ENCODE results near the gene SPATA2.

SPATA2 gene

DNA sequence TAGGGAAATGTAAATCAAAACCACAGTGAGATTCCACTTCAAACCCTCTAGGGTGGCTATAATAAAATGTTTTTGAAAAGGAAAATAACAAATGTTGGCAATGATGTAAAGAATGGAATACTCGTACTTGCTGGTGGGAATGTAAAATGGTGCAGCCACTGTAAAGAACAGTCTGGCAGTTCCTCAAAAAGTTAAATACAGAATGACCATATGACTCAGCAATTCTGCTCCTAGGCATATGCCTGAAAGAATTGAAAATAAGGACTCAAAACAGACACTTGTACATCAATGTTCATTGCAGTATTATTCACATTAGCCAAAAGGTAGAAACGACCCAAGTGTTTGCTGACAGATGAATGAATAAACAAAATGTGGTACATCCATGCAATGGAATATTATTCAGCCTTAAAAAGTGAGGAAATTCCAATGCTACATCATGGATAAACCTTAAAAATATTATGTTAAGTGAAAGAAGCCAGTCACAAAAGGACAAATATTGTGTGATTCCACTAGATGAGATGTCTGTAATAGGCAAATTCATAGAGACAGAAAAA lies 10.6 kb upstream of the SPATA2 start:
- ATAC-seq, result no peak
- TF ChIP-seq ZNF8 (CRISPR knock-in tag; IDR thresholded peaks at IDR 0.05) (peak; percentile 93), GLIS3 (CRISPR knock-in tag; IDR thresholded peaks at IDR 0.05) (no peak)

DNA sequence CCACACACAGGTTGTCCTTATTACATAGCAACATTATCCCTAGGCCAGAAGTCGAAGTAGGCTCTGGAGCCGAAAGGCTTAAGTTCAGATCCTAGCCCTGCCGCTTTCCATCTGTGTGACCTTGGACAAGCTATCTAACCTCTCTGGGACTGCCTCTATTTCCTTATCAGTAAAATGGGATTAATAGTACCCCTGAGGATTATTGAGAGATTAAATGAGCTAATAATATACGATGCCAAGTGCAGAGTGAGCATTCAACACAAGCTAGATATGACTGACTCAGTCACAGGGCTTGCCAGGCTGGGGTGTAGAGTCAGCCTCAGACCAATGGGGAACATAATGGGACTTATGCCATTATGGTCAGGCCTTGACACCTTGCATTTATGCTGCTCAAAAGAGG lies 8.9 kb upstream of the SPATA2 start:
- no peak for ATAC-seq
- TF ChIP-seq TOX (CRISPR knock-in tag; IDR thresholded peaks at IDR 0.05; ENCODE audit: borderline replicate concordance) (no peak), TCF4 (CRISPR knock-in tag; IDR thresholded peaks at IDR 0.05; ENCODE audit: borderline replicate concordance) (no peak)
- TF ChIP-seq, protein P1, sequence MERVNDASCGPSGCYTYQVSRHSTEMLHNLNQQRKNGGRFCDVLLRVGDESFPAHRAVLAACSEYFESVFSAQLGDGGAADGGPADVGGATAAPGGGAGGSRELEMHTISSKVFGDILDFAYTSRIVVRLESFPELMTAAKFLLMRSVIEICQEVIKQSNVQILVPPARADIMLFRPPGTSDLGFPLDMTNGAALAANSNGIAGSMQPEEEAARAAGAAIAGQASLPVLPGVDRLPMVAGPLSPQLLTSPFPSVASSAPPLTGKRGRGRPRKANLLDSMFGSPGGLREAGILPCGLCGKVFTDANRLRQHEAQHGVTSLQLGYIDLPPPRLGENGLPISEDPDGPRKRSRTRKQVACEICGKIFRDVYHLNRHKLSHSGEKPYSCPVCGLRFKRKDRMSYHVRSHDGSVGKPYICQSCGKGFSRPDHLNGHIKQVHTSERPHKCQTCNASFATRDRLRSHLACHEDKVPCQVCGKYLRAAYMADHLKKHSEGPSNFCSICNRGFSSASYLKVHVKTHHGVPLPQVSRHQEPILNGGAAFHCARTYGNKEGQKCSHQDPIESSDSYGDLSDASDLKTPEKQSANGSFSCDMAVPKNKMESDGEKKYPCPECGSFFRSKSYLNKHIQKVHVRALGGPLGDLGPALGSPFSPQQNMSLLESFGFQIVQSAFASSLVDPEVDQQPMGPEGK (CRISPR knock-in tag; IDR thresholded peaks at IDR 0.05; ENCODE audit: borderline replicate concordance), result no peak
- TF ChIP-seq, protein P2, sequence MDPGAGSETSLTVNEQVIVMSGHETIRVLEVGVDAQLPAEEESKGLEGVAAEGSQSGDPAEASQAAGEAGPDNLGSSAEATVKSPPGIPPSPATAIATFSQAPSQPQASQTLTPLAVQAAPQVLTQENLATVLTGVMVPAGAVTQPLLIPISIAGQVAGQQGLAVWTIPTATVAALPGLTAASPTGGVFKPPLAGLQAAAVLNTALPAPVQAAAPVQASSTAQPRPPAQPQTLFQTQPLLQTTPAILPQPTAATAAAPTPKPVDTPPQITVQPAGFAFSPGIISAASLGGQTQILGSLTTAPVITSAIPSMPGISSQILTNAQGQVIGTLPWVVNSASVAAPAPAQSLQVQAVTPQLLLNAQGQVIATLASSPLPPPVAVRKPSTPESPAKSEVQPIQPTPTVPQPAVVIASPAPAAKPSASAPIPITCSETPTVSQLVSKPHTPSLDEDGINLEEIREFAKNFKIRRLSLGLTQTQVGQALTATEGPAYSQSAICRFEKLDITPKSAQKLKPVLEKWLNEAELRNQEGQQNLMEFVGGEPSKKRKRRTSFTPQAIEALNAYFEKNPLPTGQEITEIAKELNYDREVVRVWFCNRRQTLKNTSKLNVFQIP (CRISPR knock-in tag; IDR thresholded peaks at IDR 0.05; ENCODE audit: borderline replicate concordance, low read depth), result no peak

DNA sequence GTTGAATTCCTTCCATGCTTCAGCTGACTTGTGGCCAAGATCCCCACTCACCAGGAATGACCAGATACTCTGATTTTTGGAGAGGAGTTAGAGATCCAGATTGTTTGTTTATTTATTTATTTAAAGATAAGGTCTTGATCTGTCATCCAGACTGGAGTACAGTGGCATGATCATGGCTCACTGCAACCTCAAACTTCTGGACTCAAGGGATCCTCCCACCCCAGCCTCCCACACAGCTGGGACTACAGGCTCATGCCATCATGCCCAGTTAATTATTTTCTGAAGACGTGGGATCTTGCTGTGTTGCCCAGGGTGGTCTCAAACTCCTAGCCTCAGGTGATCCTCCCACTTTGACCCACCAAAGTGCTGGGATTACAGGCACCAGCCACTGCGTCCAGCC lies 4.1 kb upstream of the SPATA2 start:
- TF ChIP-seq SNAI2 (CRISPR knock-in tag; IDR thresholded peaks at IDR 0.05) (no peak), OSR1 (CRISPR knock-in tag; IDR thresholded peaks at IDR 0.05) (no peak), CSDC2 (CRISPR knock-in tag; IDR thresholded peaks at IDR 0.05) (no peak), ZNF8 (CRISPR knock-in tag; IDR thresholded peaks at IDR 0.05) (no peak), ARNTL (CRISPR knock-in tag; IDR thresholded peaks at IDR 0.05; ENCODE audit: borderline replicate concordance, low read depth) (no peak), GLIS3 (CRISPR knock-in tag; IDR thresholded peaks at IDR 0.05) (no peak), PPARA (CRISPR knock-in tag; IDR thresholded peaks at IDR 0.05; ENCODE audit: borderline replicate concordance) (no peak), BACH2 (CRISPR knock-in tag; IDR thresholded peaks at IDR 0.05; ENCODE audit: borderline replicate concordance) (no peak), RARB (CRISPR knock-in tag; IDR thresholded peaks at IDR 0.05) (no peak), ZFP30 (CRISPR knock-in tag; IDR thresholded peaks at IDR 0.05) (no peak), TCF4 (CRISPR knock-in tag; IDR thresholded peaks at IDR 0.05; ENCODE audit: borderline replicate concordance) (no peak), ISL1 (CRISPR knock-in tag; IDR thresholded peaks at IDR 0.05) (no peak), ZNF70 (CRISPR knock-in tag; IDR thresholded peaks at IDR 0.05) (no peak), ZNF565 (CRISPR knock-in tag; conservative IDR thresholded peaks at IDR 0.05; ENCODE audit: low read depth) (no peak)
- TF ChIP-seq, protein P3, sequence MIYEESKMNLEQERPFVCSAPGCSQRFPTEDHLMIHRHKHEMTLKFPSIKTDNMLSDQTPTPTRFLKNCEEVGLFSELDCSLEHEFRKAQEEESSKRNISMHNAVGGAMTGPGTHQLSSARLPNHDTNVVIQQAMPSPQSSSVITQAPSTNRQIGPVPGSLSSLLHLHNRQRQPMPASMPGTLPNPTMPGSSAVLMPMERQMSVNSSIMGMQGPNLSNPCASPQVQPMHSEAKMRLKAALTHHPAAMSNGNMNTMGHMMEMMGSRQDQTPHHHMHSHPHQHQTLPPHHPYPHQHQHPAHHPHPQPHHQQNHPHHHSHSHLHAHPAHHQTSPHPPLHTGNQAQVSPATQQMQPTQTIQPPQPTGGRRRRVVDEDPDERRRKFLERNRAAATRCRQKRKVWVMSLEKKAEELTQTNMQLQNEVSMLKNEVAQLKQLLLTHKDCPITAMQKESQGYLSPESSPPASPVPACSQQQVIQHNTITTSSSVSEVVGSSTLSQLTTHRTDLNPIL (CRISPR knock-in tag; IDR thresholded peaks at IDR 0.05; ENCODE audit: low read depth), result no peak
- TF ChIP-seq, protein P2 (CRISPR knock-in tag; IDR thresholded peaks at IDR 0.05; ENCODE audit: borderline replicate concordance, low read depth), result no peak
- TF ChIP-seq, protein P4, sequence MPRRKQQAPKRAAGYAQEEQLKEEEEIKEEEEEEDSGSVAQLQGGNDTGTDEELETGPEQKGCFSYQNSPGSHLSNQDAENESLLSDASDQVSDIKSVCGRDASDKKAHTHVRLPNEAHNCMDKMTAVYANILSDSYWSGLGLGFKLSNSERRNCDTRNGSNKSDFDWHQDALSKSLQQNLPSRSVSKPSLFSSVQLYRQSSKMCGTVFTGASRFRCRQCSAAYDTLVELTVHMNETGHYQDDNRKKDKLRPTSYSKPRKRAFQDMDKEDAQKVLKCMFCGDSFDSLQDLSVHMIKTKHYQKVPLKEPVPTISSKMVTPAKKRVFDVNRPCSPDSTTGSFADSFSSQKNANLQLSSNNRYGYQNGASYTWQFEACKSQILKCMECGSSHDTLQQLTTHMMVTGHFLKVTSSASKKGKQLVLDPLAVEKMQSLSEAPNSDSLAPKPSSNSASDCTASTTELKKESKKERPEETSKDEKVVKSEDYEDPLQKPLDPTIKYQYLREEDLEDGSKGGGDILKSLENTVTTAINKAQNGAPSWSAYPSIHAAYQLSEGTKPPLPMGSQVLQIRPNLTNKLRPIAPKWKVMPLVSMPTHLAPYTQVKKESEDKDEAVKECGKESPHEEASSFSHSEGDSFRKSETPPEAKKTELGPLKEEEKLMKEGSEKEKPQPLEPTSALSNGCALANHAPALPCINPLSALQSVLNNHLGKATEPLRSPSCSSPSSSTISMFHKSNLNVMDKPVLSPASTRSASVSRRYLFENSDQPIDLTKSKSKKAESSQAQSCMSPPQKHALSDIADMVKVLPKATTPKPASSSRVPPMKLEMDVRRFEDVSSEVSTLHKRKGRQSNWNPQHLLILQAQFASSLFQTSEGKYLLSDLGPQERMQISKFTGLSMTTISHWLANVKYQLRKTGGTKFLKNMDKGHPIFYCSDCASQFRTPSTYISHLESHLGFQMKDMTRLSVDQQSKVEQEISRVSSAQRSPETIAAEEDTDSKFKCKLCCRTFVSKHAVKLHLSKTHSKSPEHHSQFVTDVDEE (CRISPR knock-in tag; IDR thresholded peaks at IDR 0.05), result no peak
- TF ChIP-seq, protein P1 (CRISPR knock-in tag; IDR thresholded peaks at IDR 0.05; ENCODE audit: borderline replicate concordance), result no peak
- ATAC-seq, result no peak
